Activated CD8-positive, alpha-beta T cell treated with anti-CD3 and anti-CD28 coated beads for 36 hours (primary cell): ENCODE results near the gene AMOTL1. TPM values are rescaled to one million over a fixed set of nuclear protein-coding genes. Genes with fewer than 3 reads are reported as not detected.

Source experiments
- ATAC-seq: fragments of 200-7000 bp; cut with Tn5 transposase; one replicate; pipeline ENCODE4 v1.10.0; 2021; ENCODE audit warnings: mild to moderate bottlenecking, moderate library complexity
- CTCF ChIA-PET: fragments of 350-600 bp; sonication (Branson Sonifier 250); formaldehyde crosslinking; loops from one replicate; lab custom pipeline; 2021; ENCODE audit warnings: antibody characterized with exemption; lab: Charles Lee
- POLR2A ChIA-PET: fragments of 350-600 bp; sonication (Branson Sonifier 250); formaldehyde crosslinking; loops from one replicate; lab custom pipeline; 2021; ENCODE audit warnings: antibody characterized with exemption; lab: Charles Lee
- DNase-seq: peaks from one replicate; pipeline ENCODE4 v3.0.0-alpha.2; 2020
- H3K27ac Mint-ChIP-seq: one replicate; pipeline ENCODE4 v1.8.0; 2021; ENCODE audit warnings: mild to moderate bottlenecking, mixed read lengths
- H3K27me3 Mint-ChIP-seq: one replicate; pipeline ENCODE4 v1.8.0; 2021; ENCODE audit warnings: mixed read lengths
- H3K36me3 Mint-ChIP-seq: one replicate; pipeline ENCODE4 v1.8.0; 2021; ENCODE audit warnings: low read depth, mixed read lengths
- H3K4me1 Mint-ChIP-seq: one replicate; pipeline ENCODE4 v1.8.0; 2021; ENCODE audit warnings: low read depth, mixed read lengths
- H3K4me3 Mint-ChIP-seq: one replicate; pipeline ENCODE4 v1.8.0; 2021; ENCODE audit warnings: mild to moderate bottlenecking, moderate library complexity, mixed read lengths
- H3K9me3 Mint-ChIP-seq: one replicate; pipeline ENCODE4 v1.8.0; 2021; ENCODE audit warnings: mixed read lengths
- intact Hi-C: fragments of 100-400 bp; cut with micrococcal nuclease; formaldehyde crosslinking; loops from one replicate; pipeline ENCODE4 v1.10.0; 2022
- total RNA-seq, 2 experiments: library from RNA; stranded (reverse); gene quantifications; one replicate each; pipeline ENCODE4 v1.2.3, GENCODE V29; 2021
- TF ChIP-seq, protein P1 (sequence below): fragments of 200-600 bp; IDR thresholded peaks from one replicate; pipeline ENCODE4 v1.8.0; 2022; ENCODE audit warnings: antibody characterized with exemption, mild to moderate bottlenecking

The AMOTL1 gene
- total RNA-seq, 2 experiments from 2014 or later, result 1.5 to 1.7 TPM

GRCh38 chr11:94751218-94751609 lies 16.9 kb upstream of the AMOTL1 start:
- intact Hi-C loops, result no loop called here
- DNase-seq (no peak), ATAC-seq (no peak)
- POLR2A ChIA-PET, result no interaction called here
- Mint-ChIP-seq H3K36me3 (no peaks in the 10 kb centered on the region), H3K4me1 (no peaks in the 10 kb centered on the region), H3K27ac (no peak overlapping the region), H3K4me3 (no peak overlapping the region), H3K27me3 (peaks cover 21% of the 10 kb centered on the region), H3K9me3 (no peaks in the 10 kb centered on the region)
- TF ChIP-seq, protein P1, sequence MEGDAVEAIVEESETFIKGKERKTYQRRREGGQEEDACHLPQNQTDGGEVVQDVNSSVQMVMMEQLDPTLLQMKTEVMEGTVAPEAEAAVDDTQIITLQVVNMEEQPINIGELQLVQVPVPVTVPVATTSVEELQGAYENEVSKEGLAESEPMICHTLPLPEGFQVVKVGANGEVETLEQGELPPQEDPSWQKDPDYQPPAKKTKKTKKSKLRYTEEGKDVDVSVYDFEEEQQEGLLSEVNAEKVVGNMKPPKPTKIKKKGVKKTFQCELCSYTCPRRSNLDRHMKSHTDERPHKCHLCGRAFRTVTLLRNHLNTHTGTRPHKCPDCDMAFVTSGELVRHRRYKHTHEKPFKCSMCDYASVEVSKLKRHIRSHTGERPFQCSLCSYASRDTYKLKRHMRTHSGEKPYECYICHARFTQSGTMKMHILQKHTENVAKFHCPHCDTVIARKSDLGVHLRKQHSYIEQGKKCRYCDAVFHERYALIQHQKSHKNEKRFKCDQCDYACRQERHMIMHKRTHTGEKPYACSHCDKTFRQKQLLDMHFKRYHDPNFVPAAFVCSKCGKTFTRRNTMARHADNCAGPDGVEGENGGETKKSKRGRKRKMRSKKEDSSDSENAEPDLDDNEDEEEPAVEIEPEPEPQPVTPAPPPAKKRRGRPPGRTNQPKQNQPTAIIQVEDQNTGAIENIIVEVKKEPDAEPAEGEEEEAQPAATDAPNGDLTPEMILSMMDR, result no peak
- CTCF ChIA-PET, result no interaction called here

GRCh38 chr11:94751786-94752185 lies 16.4 kb upstream of the AMOTL1 start:
- intact Hi-C loops, result no loop called here
- CTCF ChIA-PET, result no interaction called here
- POLR2A ChIA-PET, result no interaction called here
- H3K4me3 Mint-ChIP-seq, result no peak overlapping the region
- no peaks in the 10 kb centered on the region for H3K9me3 Mint-ChIP-seq
- H3K4me1 Mint-ChIP-seq, result no peaks in the 10 kb centered on the region
- H3K27me3 Mint-ChIP-seq, result peaks cover 18% of the 10 kb centered on the region
- H3K36me3 Mint-ChIP-seq, result no peaks in the 10 kb centered on the region
- TF ChIP-seq, protein P1, result no peak
- no peak for DNase-seq
- H3K27ac Mint-ChIP-seq, result no peak overlapping the region
- ATAC-seq, result no peak

GRCh38 chr11:94753630-94754029 lies 14.5 kb upstream of the AMOTL1 start:
- Mint-ChIP-seq H3K27me3 (peaks cover 15% of the 10 kb centered on the region), H3K36me3 (no peaks in the 10 kb centered on the region), H3K27ac (no peak overlapping the region), H3K4me1 (no peaks in the 10 kb centered on the region), H3K4me3 (no peak overlapping the region), H3K9me3 (no peaks in the 10 kb centered on the region)
- intact Hi-C loops, result no loop called here
- TF ChIP-seq, protein P1, result no peak
- ChIA-PET POLR2A (no interaction called here), CTCF (interaction anchor here (1.3 kb wide), 1 partner anchor 32 kb away, joined by 3 read pairs; no protein-coding TSS in a partner anchor)
- DNase-seq (no peak), ATAC-seq (no peak)

DNA sequence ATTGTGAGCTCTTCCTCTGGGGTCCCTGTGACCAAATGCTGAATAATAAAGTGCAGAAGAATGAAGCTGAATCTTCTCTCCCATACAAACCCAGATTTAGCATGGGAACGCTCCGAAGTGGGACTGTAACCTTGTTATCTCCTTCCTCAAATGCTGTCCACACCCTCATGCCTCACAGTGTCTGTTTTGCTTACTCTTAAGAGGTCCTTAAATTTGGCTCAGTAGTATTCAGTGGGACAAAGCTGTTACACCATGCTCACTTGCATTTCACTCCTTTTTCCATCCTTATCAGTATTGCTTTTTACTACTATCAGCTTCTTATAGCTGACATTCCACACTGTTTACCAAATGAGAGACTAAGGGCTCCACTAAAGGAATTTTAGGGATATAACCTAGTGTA lies 13.8 kb upstream of the AMOTL1 start:
- intact Hi-C loops, result no loop called here
- DNase-seq, result no peak
- TF ChIP-seq, protein P1, result no peak
- POLR2A ChIA-PET, result no interaction called here
- Mint-ChIP-seq H3K36me3 (no peaks in the 10 kb centered on the region), H3K9me3 (no peaks in the 10 kb centered on the region), H3K4me3 (no peak overlapping the region), H3K27me3 (peaks cover 15% of the 10 kb centered on the region), H3K4me1 (no peaks in the 10 kb centered on the region), H3K27ac (no peak overlapping the region)
- CTCF ChIA-PET, result interaction anchor here (1.3 kb wide), 1 partner anchor 31 kb away, joined by 3 read pairs; no protein-coding TSS in a partner anchor
- ATAC-seq, result no peak

- TF ChIP-seq, protein P1, result no peak
- H3K27ac Mint-ChIP-seq, result no peak overlapping the region
- H3K4me3 Mint-ChIP-seq, result no peak overlapping the region
- H3K27me3 Mint-ChIP-seq, result peaks cover 13% of the 10 kb centered on the region
- no peaks in the 10 kb centered on the region for H3K4me1 Mint-ChIP-seq
- intact Hi-C loops, result no loop called here
- H3K9me3 Mint-ChIP-seq, result no peaks in the 10 kb centered on the region
- DNase-seq (no peak), ATAC-seq (no peak)
- CTCF ChIA-PET, result interaction anchor here (1.3 kb wide), 1 partner anchor 30 kb away, joined by 3 read pairs; no protein-coding TSS in a partner anchor
- POLR2A ChIA-PET, result no interaction called here
- no peaks in the 10 kb centered on the region for H3K36me3 Mint-ChIP-seq
Observed at GRCh38 chr11:94754819-94755218, 13.3 kb upstream of the AMOTL1 start.
